WTC11 (cell line): Measurements from ENCODE around the gene CENPF.

Experiments
- GABPB1 ChIP-seq: sonication (generic); formaldehyde crosslinking; IDR thresholded peaks from 2 replicates; pipeline ENCODE4 v1.8.1; 2023; ENCODE audit warnings: mild to moderate bottlenecking, missing genetic modification reagents
- GTF2I ChIP-seq: fragments of 250-450 bp; sonication (Bioruptor Pico); conservative IDR thresholded peaks from 2 replicates; pipeline ENCODE4 v1.4.0; 2021; ENCODE audit warnings: mild to moderate bottlenecking
- HMGA2 ChIP-seq: fragments of 250-450 bp; sonication (Bioruptor Pico); IDR thresholded peaks from 2 replicates; pipeline ENCODE4 v1.4.0; 2021; ENCODE audit warnings: mild to moderate bottlenecking, moderate library complexity
- NFE2L1 ChIP-seq: sonication (generic); formaldehyde crosslinking; IDR thresholded peaks from 2 replicates; pipeline ENCODE4 v1.8.1; 2023; ENCODE audit warnings: missing genetic modification reagents
- NFYB ChIP-seq: sonication (generic); formaldehyde crosslinking; conservative IDR thresholded peaks from 2 replicates; pipeline ENCODE4 v1.8.0; 2022; ENCODE audit warnings: low read depth, missing genetic modification reagents
- NR2C2 ChIP-seq: sonication (generic); formaldehyde crosslinking; IDR thresholded peaks from 2 replicates; pipeline ENCODE4 v1.8.0; 2022; ENCODE audit warnings: mild to moderate bottlenecking, missing genetic modification reagents
- TEAD4 ChIP-seq: sonication (generic); formaldehyde crosslinking; IDR thresholded peaks from 2 replicates; pipeline ENCODE4 v1.8.0; 2022; ENCODE audit warnings: mild to moderate bottlenecking, missing genetic modification reagents
- ZNF121 ChIP-seq: sonication (generic); formaldehyde crosslinking; IDR thresholded peaks from 2 replicates; pipeline ENCODE4 v1.8.0; 2023; ENCODE audit warnings: missing genetic modification reagents
- TF ChIP-seq, protein P1 (sequence below): sonication (generic); formaldehyde crosslinking; IDR thresholded peaks from 2 replicates; pipeline ENCODE4 v1.8.1; 2022; ENCODE audit warnings: low read depth, mild to moderate bottlenecking, moderate library complexity, missing genetic modification reagents, borderline replicate concordance
- TF ChIP-seq, protein P2 (sequence below): fragments of 200-600 bp; IDR thresholded peaks from 2 replicates; pipeline ENCODE4 v1.8.0; 2022; ENCODE audit warnings: antibody characterized with exemption
- TF ChIP-seq, protein P3 (sequence below): sonication (generic); formaldehyde crosslinking; IDR thresholded peaks from 2 replicates; pipeline ENCODE4 v1.8.1; 2023; ENCODE audit warnings: mild to moderate bottlenecking, missing genetic modification reagents, moderate library complexity
- TF ChIP-seq, protein P4 (sequence below): sonication (generic); formaldehyde crosslinking; IDR thresholded peaks from 2 replicates; pipeline ENCODE4 v1.8.1; 2023; ENCODE audit warnings: mild to moderate bottlenecking, moderate library complexity, missing genetic modification reagents
- TF ChIP-seq, protein P5 (sequence below): sonication (generic); formaldehyde crosslinking; IDR thresholded peaks from 2 replicates; pipeline ENCODE4 v1.8.1; 2022; ENCODE audit warnings: low read depth, missing genetic modification reagents, borderline replicate concordance

DNA sequence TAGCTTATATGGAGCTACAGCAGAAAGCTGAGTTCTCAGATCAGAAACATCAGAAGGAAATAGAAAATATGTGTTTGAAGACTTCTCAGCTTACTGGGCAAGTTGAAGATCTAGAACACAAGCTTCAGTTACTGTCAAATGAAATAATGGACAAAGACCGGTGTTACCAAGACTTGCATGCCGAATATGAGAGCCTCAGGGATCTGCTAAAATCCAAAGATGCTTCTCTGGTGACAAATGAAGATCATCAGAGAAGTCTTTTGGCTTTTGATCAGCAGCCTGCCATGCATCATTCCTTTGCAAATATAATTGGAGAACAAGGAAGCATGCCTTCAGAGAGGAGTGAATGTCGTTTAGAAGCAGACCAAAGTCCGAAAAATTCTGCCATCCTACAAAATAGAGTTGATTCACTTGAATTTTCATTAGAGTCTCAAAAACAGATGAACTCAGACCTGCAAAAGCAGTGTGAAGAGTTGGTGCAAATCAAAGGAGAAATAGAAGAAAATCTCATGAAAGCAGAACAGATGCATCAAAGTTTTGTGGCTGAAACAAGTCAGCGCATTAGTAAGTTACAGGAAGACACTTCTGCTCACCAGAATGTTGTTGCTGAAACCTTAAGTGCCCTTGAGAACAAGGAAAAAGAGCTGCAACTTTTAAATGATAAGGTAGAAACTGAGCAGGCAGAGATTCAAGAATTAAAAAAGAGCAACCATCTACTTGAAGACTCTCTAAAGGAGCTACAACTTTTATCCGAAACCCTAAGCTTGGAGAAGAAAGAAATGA is 37.6 kb downstream of the CENPF start:
- TF ChIP-seq NFYB (no peak), NFE2L1 (no peak), NR2C2 (CRISPR knock-in tag) (no peak), GABPB1 (CRISPR knock-in tag) (no peak), TEAD4 (CRISPR knock-in tag) (no peak), GTF2I (CRISPR knock-in tag) (no peak), HMGA2 (no peak), ZNF121 (CRISPR knock-in tag) (no peak)
- TF ChIP-seq, protein P1, sequence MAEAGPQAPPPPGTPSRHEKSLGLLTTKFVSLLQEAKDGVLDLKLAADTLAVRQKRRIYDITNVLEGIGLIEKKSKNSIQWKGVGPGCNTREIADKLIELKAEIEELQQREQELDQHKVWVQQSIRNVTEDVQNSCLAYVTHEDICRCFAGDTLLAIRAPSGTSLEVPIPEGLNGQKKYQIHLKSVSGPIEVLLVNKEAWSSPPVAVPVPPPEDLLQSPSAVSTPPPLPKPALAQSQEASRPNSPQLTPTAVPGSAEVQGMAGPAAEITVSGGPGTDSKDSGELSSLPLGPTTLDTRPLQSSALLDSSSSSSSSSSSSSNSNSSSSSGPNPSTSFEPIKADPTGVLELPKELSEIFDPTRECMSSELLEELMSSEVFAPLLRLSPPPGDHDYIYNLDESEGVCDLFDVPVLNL (CRISPR knock-in tag), result no peak
- TF ChIP-seq, protein P2, sequence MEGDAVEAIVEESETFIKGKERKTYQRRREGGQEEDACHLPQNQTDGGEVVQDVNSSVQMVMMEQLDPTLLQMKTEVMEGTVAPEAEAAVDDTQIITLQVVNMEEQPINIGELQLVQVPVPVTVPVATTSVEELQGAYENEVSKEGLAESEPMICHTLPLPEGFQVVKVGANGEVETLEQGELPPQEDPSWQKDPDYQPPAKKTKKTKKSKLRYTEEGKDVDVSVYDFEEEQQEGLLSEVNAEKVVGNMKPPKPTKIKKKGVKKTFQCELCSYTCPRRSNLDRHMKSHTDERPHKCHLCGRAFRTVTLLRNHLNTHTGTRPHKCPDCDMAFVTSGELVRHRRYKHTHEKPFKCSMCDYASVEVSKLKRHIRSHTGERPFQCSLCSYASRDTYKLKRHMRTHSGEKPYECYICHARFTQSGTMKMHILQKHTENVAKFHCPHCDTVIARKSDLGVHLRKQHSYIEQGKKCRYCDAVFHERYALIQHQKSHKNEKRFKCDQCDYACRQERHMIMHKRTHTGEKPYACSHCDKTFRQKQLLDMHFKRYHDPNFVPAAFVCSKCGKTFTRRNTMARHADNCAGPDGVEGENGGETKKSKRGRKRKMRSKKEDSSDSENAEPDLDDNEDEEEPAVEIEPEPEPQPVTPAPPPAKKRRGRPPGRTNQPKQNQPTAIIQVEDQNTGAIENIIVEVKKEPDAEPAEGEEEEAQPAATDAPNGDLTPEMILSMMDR, result no peak
- TF ChIP-seq, protein P3, sequence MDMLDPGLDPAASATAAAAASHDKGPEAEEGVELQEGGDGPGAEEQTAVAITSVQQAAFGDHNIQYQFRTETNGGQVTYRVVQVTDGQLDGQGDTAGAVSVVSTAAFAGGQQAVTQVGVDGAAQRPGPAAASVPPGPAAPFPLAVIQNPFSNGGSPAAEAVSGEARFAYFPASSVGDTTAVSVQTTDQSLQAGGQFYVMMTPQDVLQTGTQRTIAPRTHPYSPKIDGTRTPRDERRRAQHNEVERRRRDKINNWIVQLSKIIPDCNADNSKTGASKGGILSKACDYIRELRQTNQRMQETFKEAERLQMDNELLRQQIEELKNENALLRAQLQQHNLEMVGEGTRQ (CRISPR knock-in tag), result no peak
- TF ChIP-seq, protein P4, sequence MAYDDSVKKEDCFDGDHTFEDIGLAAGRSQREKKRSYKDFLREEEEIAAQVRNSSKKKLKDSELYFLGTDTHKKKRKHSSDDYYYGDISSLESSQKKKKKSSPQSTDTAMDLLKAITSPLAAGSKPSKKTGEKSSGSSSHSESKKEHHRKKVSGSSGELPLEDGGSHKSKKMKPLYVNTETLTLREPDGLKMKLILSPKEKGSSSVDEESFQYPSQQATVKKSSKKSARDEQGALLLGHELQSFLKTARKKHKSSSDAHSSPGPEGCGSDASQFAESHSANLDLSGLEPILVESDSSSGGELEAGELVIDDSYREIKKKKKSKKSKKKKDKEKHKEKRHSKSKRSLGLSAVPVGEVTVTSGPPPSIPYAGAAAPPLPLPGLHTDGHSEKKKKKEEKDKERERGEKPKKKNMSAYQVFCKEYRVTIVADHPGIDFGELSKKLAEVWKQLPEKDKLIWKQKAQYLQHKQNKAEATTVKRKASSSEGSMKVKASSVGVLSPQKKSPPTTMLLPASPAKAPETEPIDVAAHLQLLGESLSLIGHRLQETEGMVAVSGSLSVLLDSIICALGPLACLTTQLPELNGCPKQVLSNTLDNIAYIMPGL (CRISPR knock-in tag), result no peak
- TF ChIP-seq, protein P5, sequence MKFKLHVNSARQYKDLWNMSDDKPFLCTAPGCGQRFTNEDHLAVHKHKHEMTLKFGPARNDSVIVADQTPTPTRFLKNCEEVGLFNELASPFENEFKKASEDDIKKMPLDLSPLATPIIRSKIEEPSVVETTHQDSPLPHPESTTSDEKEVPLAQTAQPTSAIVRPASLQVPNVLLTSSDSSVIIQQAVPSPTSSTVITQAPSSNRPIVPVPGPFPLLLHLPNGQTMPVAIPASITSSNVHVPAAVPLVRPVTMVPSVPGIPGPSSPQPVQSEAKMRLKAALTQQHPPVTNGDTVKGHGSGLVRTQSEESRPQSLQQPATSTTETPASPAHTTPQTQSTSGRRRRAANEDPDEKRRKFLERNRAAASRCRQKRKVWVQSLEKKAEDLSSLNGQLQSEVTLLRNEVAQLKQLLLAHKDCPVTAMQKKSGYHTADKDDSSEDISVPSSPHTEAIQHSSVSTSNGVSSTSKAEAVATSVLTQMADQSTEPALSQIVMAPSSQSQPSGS (CRISPR knock-in tag), result no peak
